ENCODE results near the gene ASCC1.

DNA sequence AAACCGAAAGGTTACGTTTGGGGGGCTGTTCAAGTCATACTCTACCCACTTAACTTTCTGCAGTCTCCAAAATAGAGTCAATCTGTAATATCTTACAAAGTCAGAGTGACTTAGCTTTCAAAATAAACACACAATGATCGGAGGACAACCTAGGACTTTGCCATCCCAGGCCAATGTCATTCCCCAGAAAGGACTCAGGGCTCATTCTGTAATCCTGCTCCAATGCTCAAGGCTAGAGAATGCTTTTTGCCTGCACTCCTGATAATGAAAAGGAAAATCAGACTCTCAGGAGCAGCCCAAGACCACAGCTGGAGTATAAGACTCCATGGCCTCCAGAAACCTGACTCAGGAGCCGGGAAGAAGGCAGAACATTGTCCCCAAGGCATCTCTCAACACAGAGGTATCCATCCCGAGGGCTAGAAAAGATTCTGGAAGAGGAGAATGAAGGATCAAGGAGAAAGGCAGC lies 28.5 kb upstream of the ASCC1 start:
- TF ChIP-seq, protein P1, sequence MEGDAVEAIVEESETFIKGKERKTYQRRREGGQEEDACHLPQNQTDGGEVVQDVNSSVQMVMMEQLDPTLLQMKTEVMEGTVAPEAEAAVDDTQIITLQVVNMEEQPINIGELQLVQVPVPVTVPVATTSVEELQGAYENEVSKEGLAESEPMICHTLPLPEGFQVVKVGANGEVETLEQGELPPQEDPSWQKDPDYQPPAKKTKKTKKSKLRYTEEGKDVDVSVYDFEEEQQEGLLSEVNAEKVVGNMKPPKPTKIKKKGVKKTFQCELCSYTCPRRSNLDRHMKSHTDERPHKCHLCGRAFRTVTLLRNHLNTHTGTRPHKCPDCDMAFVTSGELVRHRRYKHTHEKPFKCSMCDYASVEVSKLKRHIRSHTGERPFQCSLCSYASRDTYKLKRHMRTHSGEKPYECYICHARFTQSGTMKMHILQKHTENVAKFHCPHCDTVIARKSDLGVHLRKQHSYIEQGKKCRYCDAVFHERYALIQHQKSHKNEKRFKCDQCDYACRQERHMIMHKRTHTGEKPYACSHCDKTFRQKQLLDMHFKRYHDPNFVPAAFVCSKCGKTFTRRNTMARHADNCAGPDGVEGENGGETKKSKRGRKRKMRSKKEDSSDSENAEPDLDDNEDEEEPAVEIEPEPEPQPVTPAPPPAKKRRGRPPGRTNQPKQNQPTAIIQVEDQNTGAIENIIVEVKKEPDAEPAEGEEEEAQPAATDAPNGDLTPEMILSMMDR (IDR thresholded peaks at IDR 0.05), result no peak
- no peak for TF ChIP-seq POLR2A (IDR thresholded peaks at IDR 0.05)
